Neural cell (in vitro differentiated cells): Measurements from ENCODE around the gene SAMM50. TPM values are rescaled to one million over a fixed set of nuclear protein-coding genes. Genes with fewer than 3 reads are reported as not detected.

ENCODE experiments used
- H2AFZ ChIP-seq: fragments of 200-600, 300-800 bp; sonication (generic), shearing (Covaris generic); 2 replicates; pipeline ENCODE4 v1.6.0; 2014; ENCODE audit warnings: low read depth, mild to moderate bottlenecking, antibody characterized with exemption, low read length, moderate library complexity
- H3F3A ChIP-seq: fragments of 200-600 bp; shearing (Covaris generic); 2 replicates; pipeline ENCODE4 v1.6.1; 2016; ENCODE audit warnings: mild to moderate bottlenecking, moderate library complexity, mixed read lengths, antibody characterized with exemption, low read length; ENCODE audit not compliant: insufficient read depth, poor library complexity, severe bottlenecking
- H3K27ac ChIP-seq: fragments of 200-600, 300-800 bp; sonication (generic), shearing (Covaris generic); 2 replicates; pipeline ENCODE4 v1.5.1; 2014; ENCODE audit warnings: mild to moderate bottlenecking, low read length, moderate library complexity
- H3K27me3 ChIP-seq: fragments of 300-800, 200-600 bp; sonication (generic), shearing (Covaris generic); 2 replicates; pipeline ENCODE4 v1.6.0; 2014; ENCODE audit warnings: mild to moderate bottlenecking, low read depth, low read length, moderate library complexity; ENCODE audit not compliant: insufficient read depth
- H3K36me3 ChIP-seq: fragments of 300-800, 200-600 bp; sonication (generic), shearing (Covaris generic); 2 replicates; pipeline ENCODE4 v1.5.1; 2014; ENCODE audit warnings: mild to moderate bottlenecking, antibody characterized with exemption, low read length, moderate library complexity; ENCODE audit not compliant: insufficient read depth
- H3K4me2 ChIP-seq: fragments of 300-800, 200-600 bp; sonication (generic), shearing (Covaris generic); 2 replicates; pipeline ENCODE4 v1.6.0; 2014; ENCODE audit warnings: mild to moderate bottlenecking, low read length
- H3K4me3 ChIP-seq: fragments of 300-800, 200-600 bp; sonication (generic), shearing (Covaris generic); 2 replicates; pipeline ENCODE4 v1.5.1; 2014; ENCODE audit warnings: mild to moderate bottlenecking, low read length, moderate library complexity
- H3K79me2 ChIP-seq: fragments of 200-600 bp; shearing (Covaris generic); replicated peaks from 2 replicates; pipeline ENCODE4 v1.6.0; 2014; ENCODE audit warnings: mild to moderate bottlenecking, low read length, moderate library complexity; ENCODE audit not compliant: insufficient read depth
- H3K9ac ChIP-seq: fragments of 300-800, 200-600 bp; sonication (generic), shearing (Covaris generic); 2 replicates; pipeline ENCODE4 v1.6.1; 2016; ENCODE audit warnings: mild to moderate bottlenecking, low read length, mixed read lengths
- H3K9me2 ChIP-seq: fragments of 200-600 bp; shearing (Covaris generic); 2 replicates; pipeline ENCODE4 v1.6.1; 2016; ENCODE audit warnings: mild to moderate bottlenecking, low read length, mixed read lengths; ENCODE audit not compliant: insufficient read depth
- H3K9me3 ChIP-seq: fragments of 200-600, 300-800 bp; sonication (generic), shearing (Covaris generic); 2 replicates; pipeline ENCODE4 v1.6.1; 2016; ENCODE audit warnings: mild to moderate bottlenecking, mixed run types, low read length, moderate library complexity, mixed read lengths
- H4K20me1 ChIP-seq: fragments of 200-600 bp; shearing (Covaris generic); 2 replicates; pipeline ENCODE4 v1.6.1; 2016; ENCODE audit warnings: mild to moderate bottlenecking, mixed run types; ENCODE audit not compliant: insufficient read depth
- EP300 ChIP-seq: fragments of 450-650 bp; conservative IDR thresholded peaks from 2 replicates; pipeline ENCODE4 v1.6.1; 2014; ENCODE audit warnings: antibody characterized with exemption, mild to moderate bottlenecking, moderate library complexity; ENCODE audit not compliant: poor library complexity, severe bottlenecking
- EZH2 ChIP-seq: fragments of 200-600, 300-800 bp; shearing (Covaris generic), sonication (generic); IDR thresholded peaks from 2 replicates; pipeline ENCODE4 v1.6.1; 2014; ENCODE audit warnings: antibody characterized with exemption, low read length, borderline replicate concordance, mild to moderate bottlenecking; ENCODE audit not compliant: insufficient read depth, poor library complexity, severe bottlenecking
- MXI1 ChIP-seq: fragments of 450-650 bp; conservative IDR thresholded peaks from 2 replicates; pipeline ENCODE4 v1.6.1; 2014; ENCODE audit warnings: antibody characterized with exemption, mild to moderate bottlenecking; ENCODE audit not compliant: poor library complexity, severe bottlenecking
- POLR2AphosphoS5 ChIP-seq: IDR thresholded peaks from 2 replicates; pipeline ENCODE4 v1.6.1; 2012
- RAD21 ChIP-seq: fragments of 450-650 bp; conservative IDR thresholded peaks from 2 replicates; pipeline ENCODE4 v1.6.1; 2014; ENCODE audit warnings: antibody characterized with exemption, mild to moderate bottlenecking, moderate library complexity
- REST ChIP-seq: IDR thresholded peaks from 2 replicates; pipeline ENCODE4 v1.6.1; 2012; ENCODE audit warnings: borderline replicate concordance
- SMC3 ChIP-seq: fragments of 450-650 bp; conservative IDR thresholded peaks from 2 replicates; pipeline ENCODE4 v1.6.1; 2014; ENCODE audit warnings: antibody characterized with exemption, mild to moderate bottlenecking, moderate library complexity; ENCODE audit not compliant: poor library complexity
- TAF1 ChIP-seq: IDR thresholded peaks from 2 replicates; pipeline ENCODE4 v1.6.1; 2012; ENCODE audit warnings: low read depth
- polyA plus RNA-seq: library from polyadenylated mRNA; depleted of rRNA; stranded (reverse); fragments of >200 nt; gene quantifications from 2 replicates; pipeline ENCODE4 v1.2.3, GENCODE V29; 2014
- TF ChIP-seq, protein P1 (sequence below): fragments of 450-650 bp; IDR thresholded peaks from 2 replicates; pipeline ENCODE4 v1.5.1; 2014; ENCODE audit warnings: antibody characterized with exemption, mild to moderate bottlenecking, moderate library complexity; ENCODE audit not compliant: poor library complexity, severe bottlenecking

The SAMM50 gene
- polyA plus RNA-seq, 1 donor from 2014 or later: 38.1 TPM

GRCh38 chr22:44012162-44012561 is 56.9 kb downstream of the SAMM50 start:
- Histone ChIP-seq H3K27ac (no peak overlapping the region), H4K20me1 (no peaks in the 10 kb centered on the region), H3K9me2 (no peaks in the 10 kb centered on the region), H3K36me3 (no peaks in the 10 kb centered on the region), H3K9me3 (no peaks in the 10 kb centered on the region), H3F3A (no peaks in the 10 kb centered on the region), H3K27me3 (no peaks in the 10 kb centered on the region), H3K4me2 (no peak overlapping the region), H3K4me3 (no peak overlapping the region), H2AFZ (no peak overlapping the region), H3K9ac (no peak overlapping the region), H3K79me2 (no peaks in the 10 kb centered on the region)
- TF ChIP-seq EZH2 (no peak), POLR2AphosphoS5 (no peak), SMC3 (no peak), MXI1 (no peak), REST (no peak), TAF1 (no peak), EP300 (no peak), RAD21 (no peak)
- TF ChIP-seq, protein P1, sequence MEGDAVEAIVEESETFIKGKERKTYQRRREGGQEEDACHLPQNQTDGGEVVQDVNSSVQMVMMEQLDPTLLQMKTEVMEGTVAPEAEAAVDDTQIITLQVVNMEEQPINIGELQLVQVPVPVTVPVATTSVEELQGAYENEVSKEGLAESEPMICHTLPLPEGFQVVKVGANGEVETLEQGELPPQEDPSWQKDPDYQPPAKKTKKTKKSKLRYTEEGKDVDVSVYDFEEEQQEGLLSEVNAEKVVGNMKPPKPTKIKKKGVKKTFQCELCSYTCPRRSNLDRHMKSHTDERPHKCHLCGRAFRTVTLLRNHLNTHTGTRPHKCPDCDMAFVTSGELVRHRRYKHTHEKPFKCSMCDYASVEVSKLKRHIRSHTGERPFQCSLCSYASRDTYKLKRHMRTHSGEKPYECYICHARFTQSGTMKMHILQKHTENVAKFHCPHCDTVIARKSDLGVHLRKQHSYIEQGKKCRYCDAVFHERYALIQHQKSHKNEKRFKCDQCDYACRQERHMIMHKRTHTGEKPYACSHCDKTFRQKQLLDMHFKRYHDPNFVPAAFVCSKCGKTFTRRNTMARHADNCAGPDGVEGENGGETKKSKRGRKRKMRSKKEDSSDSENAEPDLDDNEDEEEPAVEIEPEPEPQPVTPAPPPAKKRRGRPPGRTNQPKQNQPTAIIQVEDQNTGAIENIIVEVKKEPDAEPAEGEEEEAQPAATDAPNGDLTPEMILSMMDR: no peak

DNA sequence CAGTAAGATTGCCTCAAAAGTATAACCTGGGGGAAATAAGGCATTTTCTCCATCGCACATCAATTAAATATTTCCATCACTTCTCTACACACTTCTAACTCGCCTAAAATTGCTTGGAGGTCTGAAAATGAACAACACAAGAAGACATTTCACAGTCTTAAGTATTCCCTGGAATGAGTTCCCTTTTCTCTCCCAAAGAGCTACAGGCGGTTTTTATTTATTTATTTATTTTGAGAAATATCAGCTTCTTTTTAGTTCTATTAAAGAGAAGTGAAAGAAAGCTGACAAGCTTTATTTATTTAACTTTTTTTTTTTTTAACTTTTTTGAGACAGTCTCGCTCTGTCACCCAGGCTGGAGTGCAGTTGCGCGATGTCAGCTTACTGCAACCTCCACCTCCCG is 57.3 kb downstream of the SAMM50 start:
- H3K9ac ChIP-seq: no peak overlapping the region
- H3K4me3 ChIP-seq: no peak overlapping the region
- TF ChIP-seq, protein P1: no peak
- TF ChIP-seq EP300 (no peak), POLR2AphosphoS5 (no peak), REST (no peak), EZH2 (no peak), MXI1 (no peak), TAF1 (no peak), SMC3 (no peak), RAD21 (no peak)

More for the DNA sequence above, 57.3 kb downstream of the SAMM50 start:
- H3K27ac ChIP-seq: no peak overlapping the region
- H3F3A ChIP-seq: no peaks in the 10 kb centered on the region
- H3K9me2 ChIP-seq: no peaks in the 10 kb centered on the region
- H2AFZ ChIP-seq: no peak overlapping the region
- H3K27me3 ChIP-seq: no peaks in the 10 kb centered on the region
- H3K4me2 ChIP-seq: no peak overlapping the region
- no peaks in the 10 kb centered on the region for H3K9me3 ChIP-seq
- H3K36me3 ChIP-seq: no peaks in the 10 kb centered on the region
- no peaks in the 10 kb centered on the region for H3K79me2 ChIP-seq
- H4K20me1 ChIP-seq: no peaks in the 10 kb centered on the region
